Left ventricle myocardium inferior (tissue), 1 donor: ENCODE results near the gene RAB3IP. TPM values are rescaled to one million over a fixed set of nuclear protein-coding genes. Genes with fewer than 3 reads are reported as not detected.

Source experiments
- DNase-seq: peaks from one replicate; pipeline ENCODE4 v3.0.0-alpha.2; 2020
- H3K27ac ChIP-seq: fragments of 200-600 bp; replicated peaks from 2 replicates; pipeline ENCODE4 v1.8.0; 2021
- H3K27me3 ChIP-seq: fragments of 200-600 bp; 2 replicates; pipeline ENCODE4 v1.8.0; 2021; ENCODE audit warnings: low read depth
- H3K36me3 ChIP-seq: fragments of 200-600 bp; 2 replicates; pipeline ENCODE4 v1.8.0; 2021
- H3K4me1 ChIP-seq: fragments of 200-600 bp; 2 replicates; pipeline ENCODE4 v1.8.0; 2021
- H3K4me3 ChIP-seq: fragments of 200-600 bp; 2 replicates; pipeline ENCODE4 v1.8.0; 2021; ENCODE audit warnings: mild to moderate bottlenecking, moderate library complexity
- H3K9me3 ChIP-seq: fragments of 200-600 bp; replicated peaks from 2 replicates; pipeline ENCODE4 v1.8.0; 2021
- intact Hi-C: fragments of 100-400 bp; cut with micrococcal nuclease; formaldehyde crosslinking; loops from one replicate; pipeline ENCODE4 v1.11.0; 2022
- total RNA-seq: library from RNA; stranded (reverse); fragmentation: NEBNext Ultra II Directional; extraction: Animal tissue kit (Norgen Biotek cat#: 25700); gene quantifications from one replicate; pipeline ENCODE4 v1.2.1, GENCODE V29; 2021
- TF ChIP-seq, protein P1 (sequence below): fragments of 200-600 bp; IDR thresholded peaks from 2 replicates; pipeline ENCODE4 v1.8.0; 2021; ENCODE audit warnings: antibody characterized with exemption, mild to moderate bottlenecking, borderline replicate concordance
- donor health status: DM: no; HTN: yes; CAD: no; lungs with severe emphysema.

The RAB3IP gene
- total RNA-seq, 1 donor from 2014 or later: 23.0 TPM

DNA sequence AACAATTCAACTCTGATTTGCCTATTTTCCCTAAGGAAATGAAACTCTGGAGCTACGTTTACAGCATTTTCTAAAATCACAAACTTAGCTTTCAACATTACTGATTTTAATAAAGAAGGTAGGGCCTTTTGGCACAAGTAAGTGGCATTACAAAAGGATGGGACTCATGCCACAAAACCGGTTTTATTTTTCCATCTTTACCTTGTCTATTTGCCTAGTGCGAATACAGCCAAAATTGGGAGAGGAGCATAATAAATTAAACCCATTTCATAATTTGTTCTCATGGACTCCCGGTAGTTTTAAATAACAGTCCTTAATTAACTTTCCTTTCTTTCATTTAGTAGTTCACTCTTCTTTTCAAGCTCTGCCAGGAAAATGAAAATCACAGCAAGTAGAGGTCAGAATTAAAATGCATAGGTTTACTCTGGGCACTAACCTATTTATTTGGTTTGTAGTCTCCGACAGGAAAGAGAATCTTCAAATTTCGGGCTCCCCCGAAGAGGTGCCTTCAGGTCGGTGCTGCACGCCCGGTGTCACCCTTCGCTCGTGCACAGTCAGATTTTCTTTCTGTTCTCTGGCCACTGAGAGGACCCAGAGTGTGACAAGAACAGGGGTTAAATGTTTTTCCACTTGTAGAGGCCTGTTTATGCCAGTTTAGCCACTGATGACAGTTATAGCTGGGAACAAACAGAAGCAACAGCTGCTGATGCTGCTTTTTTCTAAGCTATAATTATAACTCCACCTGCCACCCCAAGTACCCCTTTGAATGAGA, 39.7 kb upstream of the RAB3IP start, which contains the start of gene BEST3:
Gene BEST3, minus strand, starts transcription at position 535 of the 772 bp plus-strand sequence. CDS start 1,505 bp downstream, outside the sequence.
- peak within 1 kb of the TSS; percentile 40 for H3K4me3 ChIP-seq
- H3K4me1 ChIP-seq: peaks cover 2% of the 10 kb centered on the region
- TF ChIP-seq, protein P1, sequence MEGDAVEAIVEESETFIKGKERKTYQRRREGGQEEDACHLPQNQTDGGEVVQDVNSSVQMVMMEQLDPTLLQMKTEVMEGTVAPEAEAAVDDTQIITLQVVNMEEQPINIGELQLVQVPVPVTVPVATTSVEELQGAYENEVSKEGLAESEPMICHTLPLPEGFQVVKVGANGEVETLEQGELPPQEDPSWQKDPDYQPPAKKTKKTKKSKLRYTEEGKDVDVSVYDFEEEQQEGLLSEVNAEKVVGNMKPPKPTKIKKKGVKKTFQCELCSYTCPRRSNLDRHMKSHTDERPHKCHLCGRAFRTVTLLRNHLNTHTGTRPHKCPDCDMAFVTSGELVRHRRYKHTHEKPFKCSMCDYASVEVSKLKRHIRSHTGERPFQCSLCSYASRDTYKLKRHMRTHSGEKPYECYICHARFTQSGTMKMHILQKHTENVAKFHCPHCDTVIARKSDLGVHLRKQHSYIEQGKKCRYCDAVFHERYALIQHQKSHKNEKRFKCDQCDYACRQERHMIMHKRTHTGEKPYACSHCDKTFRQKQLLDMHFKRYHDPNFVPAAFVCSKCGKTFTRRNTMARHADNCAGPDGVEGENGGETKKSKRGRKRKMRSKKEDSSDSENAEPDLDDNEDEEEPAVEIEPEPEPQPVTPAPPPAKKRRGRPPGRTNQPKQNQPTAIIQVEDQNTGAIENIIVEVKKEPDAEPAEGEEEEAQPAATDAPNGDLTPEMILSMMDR: no peak
- intact Hi-C loops: no loop called here
- H3K27ac ChIP-seq: no peak within 1 kb of the TSS
- DNase-seq: no peak
- no peaks in the 10 kb centered on the region for H3K36me3 ChIP-seq
- no peaks in the 10 kb centered on the region for H3K9me3 ChIP-seq
- H3K27me3 ChIP-seq: no peaks in the 10 kb centered on the region

DNA sequence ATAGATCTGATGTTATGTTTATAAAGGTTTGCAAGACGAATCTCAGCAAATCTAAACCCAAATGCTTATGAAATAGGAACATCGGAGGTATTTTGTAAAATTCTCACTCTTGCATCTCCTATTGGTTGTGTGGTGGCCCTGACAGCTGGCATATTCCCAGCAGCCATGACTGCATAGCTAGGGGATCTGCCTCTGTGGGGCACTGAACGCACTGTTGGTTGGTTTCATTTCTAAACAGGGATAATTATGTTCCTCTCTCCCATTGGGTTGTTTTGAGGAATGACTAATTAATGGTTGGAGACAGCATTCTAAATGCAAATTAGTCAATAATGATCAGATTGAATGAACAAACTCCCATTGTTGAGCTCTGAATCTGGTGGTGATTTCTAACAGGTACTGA, 36.8 kb upstream of the RAB3IP start:
- Histone ChIP-seq H3K27me3 (no peaks in the 10 kb centered on the region), H3K4me1 (no peaks in the 10 kb centered on the region), H3K4me3 (no peak overlapping the region), H3K9me3 (no peaks in the 10 kb centered on the region), H3K36me3 (no peaks in the 10 kb centered on the region), H3K27ac (no peak overlapping the region)
- intact Hi-C loops: no loop called here
- TF ChIP-seq, protein P1: no peak
- no peak for DNase-seq

DNA sequence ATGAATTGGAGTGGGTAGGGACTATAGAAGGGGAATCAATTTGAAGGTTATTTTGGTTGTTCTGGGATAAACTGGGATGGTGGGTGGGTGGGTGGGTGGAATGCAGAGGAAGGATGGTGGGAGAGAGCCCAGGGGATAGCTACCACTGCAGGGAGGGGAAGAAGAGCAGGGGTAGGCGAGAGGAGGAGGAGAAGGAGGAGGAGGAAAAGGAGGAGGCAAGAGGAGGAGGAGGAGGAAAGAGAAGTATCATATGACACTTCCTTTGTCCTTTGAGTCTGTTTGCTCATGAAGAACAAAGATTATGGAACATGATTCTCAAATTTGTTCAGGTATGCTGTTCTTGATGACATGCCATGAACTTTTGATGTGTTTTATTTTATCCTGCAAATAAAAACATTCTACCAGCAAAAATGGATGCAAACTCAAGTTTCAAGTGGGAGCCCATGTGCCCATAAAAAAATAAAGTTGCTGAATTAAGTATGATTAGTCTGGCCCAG, 35.5 kb upstream of the RAB3IP start:
- Histone ChIP-seq H3K27me3 (no peaks in the 10 kb centered on the region), H3K36me3 (no peaks in the 10 kb centered on the region), H3K9me3 (no peaks in the 10 kb centered on the region), H3K4me1 (no peaks in the 10 kb centered on the region), H3K27ac (no peak overlapping the region), H3K4me3 (no peak overlapping the region)
- TF ChIP-seq, protein P1: no peak
- DNase-seq: no peak
- intact Hi-C loops: no loop called here

DNA sequence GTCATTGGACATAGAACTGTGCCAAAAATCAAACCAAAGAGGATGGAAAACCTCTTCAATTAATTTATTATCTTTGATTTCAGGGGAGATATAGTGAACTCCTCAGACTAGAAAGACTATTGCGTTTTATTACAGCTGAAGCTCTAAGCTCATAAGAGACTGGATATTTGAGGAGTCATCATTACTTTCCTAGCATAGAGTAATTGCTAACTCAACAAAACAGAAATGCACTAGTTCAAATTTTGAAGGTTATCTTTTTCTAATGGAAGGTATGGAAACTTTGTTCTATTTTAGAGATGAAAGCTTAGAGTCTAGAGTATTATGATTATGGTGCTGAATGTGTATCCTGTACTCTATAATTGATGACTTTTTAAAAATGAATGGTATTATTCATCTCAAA, 34.3 kb upstream of the RAB3IP start:
- intact Hi-C loops: no loop called here

DNA sequence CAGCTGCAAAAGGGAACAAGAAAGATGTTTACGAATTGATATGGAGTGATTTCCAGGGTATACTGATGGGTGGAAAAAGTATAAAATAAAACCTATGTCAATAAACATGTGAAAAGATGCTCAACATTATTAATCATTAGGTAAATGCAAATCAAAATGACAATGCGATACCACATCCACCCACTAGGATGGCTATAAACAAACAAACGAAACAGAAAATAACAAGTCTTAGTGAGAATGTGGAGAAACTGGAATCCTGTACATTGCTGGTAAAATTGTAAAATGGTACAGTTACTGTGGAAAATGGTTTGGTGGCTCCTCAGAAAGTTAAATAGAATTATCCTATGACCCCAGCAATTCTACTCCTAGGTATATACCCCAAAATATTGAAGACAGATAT, 30.0 kb upstream of the RAB3IP start:
- no peaks in the 10 kb centered on the region for H3K36me3 ChIP-seq
- no peaks in the 10 kb centered on the region for H3K9me3 ChIP-seq
- no peaks in the 10 kb centered on the region for H3K27me3 ChIP-seq
- H3K27ac ChIP-seq: no peak overlapping the region
- H3K4me3 ChIP-seq: no peak overlapping the region
- no peak for DNase-seq
- TF ChIP-seq, protein P1: no peak
- H3K4me1 ChIP-seq: no peaks in the 10 kb centered on the region
- intact Hi-C loops: no loop called here

More for the DNA sequence above, 34.3 kb upstream of the RAB3IP start:
- no peak for DNase-seq
- no peaks in the 10 kb centered on the region for H3K4me1 ChIP-seq
- H3K27me3 ChIP-seq: no peaks in the 10 kb centered on the region
- H3K4me3 ChIP-seq: no peak overlapping the region
- no peaks in the 10 kb centered on the region for H3K36me3 ChIP-seq
- TF ChIP-seq, protein P1: no peak
- H3K27ac ChIP-seq: no peak overlapping the region
- H3K9me3 ChIP-seq: no peaks in the 10 kb centered on the region
